ENCODE results near the gene ZNF787.

Gene ZNF787

GRCh38 chr19:56084835-56085536 is 36.1 kb downstream of the ZNF787 start:
- in situ Hi-C loops (cut with MboI; ENCODE audit: low sequenced_read_pairs, unreplicated experiment): no loop called here
- DNase-seq (ENCODE audit: low spot score): peak; percentile 12
- no peak for TF ChIP-seq CTCF (IDR thresholded peaks at IDR 0.05; ENCODE audit: borderline replicate concordance, control extremely low read depth, extremely low read depth, insufficient read depth, missing control alignments)

GRCh38 chr19:56083668-56084067 is 37.4 kb downstream of the ZNF787 start:
- no peak for DNase-seq (ENCODE audit: low spot score)
- TF ChIP-seq CTCF (IDR thresholded peaks at IDR 0.05; ENCODE audit: borderline replicate concordance, control extremely low read depth, extremely low read depth, insufficient read depth, missing control alignments): no peak
- in situ Hi-C loops (cut with MboI; ENCODE audit: low sequenced_read_pairs, unreplicated experiment): no loop called here

- peak; percentile 47 for TF ChIP-seq CTCF (IDR thresholded peaks at IDR 0.05; ENCODE audit: borderline replicate concordance, control extremely low read depth, extremely low read depth, insufficient read depth, missing control alignments)
- in situ Hi-C loops (cut with MboI; ENCODE audit: low sequenced_read_pairs, unreplicated experiment): no loop called here
- DNase-seq (ENCODE audit: low spot score): peak; percentile 94
These were observed 40.3 kb downstream of the ZNF787 start for GRCh38 chr19:56080669-56081401.

GRCh38 chr19:56079609-56080008 is 41.5 kb downstream of the ZNF787 start:
- in situ Hi-C loops (cut with MboI; ENCODE audit: low sequenced_read_pairs, unreplicated experiment): loop anchor here (10.0 kb wide), 2 partner anchors 95 to 245 kb away; partner anchors contain the start of gene GALP
- no peak for DNase-seq (ENCODE audit: low spot score)
- no peak for TF ChIP-seq CTCF (IDR thresholded peaks at IDR 0.05; ENCODE audit: borderline replicate concordance, control extremely low read depth, extremely low read depth, insufficient read depth, missing control alignments)

GRCh38 chr19:56076498-56076897 is 44.6 kb downstream of the ZNF787 start:
- DNase-seq (ENCODE audit: low spot score): peak; percentile 50

More at GRCh38 chr19:56076498-56076897, 44.6 kb downstream of the ZNF787 start:
- in situ Hi-C loops (cut with MboI; ENCODE audit: low sequenced_read_pairs, unreplicated experiment): loop anchor here (10.0 kb wide), 2 partner anchors 98 to 248 kb away; partner anchors contain the start of gene GALP
- TF ChIP-seq CTCF (IDR thresholded peaks at IDR 0.05; ENCODE audit: borderline replicate concordance, control extremely low read depth, extremely low read depth, insufficient read depth, missing control alignments): peak; percentile 37
